Stimulated activated CD8-positive, alpha-beta memory T cell treated with anti-CD3 and anti-CD28 coated beads, Interleukin-12 subunit alpha, Interleukin-12 subunit beta, amount 100 ng/mL, for 4 hours (primary cell): Measurements from ENCODE around the gene ZNF423.

Source experiments
- DNase-seq: peaks from one replicate; pipeline ENCODE4 v3.0.0-alpha.2; 2020; ENCODE audit warnings: low read depth

The ZNF423 gene

DNA sequence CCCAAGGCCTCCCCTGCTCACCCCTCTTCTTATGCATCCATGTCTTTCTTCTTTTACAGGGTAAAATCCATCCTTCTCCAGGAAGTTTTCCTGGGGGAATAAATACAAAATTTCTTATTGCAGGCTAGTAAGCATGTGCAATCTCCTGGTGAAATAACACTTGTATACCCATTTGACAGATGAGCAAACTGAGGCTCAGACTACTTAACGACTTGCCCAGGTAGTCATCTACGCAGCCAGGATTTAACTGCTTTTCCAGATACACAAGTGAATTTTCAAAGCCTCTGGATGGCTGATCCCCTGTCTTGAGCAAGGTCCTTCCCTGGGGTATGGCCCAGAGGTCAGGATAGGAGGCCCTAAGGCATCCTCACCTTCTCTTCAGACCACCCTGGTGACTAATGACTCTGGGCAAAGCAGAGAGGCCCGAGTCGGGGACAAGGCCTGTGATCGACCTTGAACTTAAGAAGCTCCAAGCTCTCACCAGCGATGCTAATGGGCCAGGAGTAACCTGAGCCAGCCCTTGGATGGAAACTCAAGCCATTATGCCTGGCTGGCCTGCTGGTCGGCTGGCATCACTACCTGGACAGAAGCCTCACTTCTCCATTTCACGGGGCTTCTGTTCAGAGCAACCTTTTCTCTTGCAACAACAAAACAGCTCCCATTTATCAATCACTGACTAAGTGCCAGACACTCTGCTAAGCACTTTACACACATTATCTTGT is 33.1 kb downstream of the ZNF423 start:
- DNase-seq = no peak

GRCh38 chr16:49821614-49822282 is 34.2 kb downstream of the ZNF423 start:
- no peak for DNase-seq

- no peak for DNase-seq
Measured at GRCh38 chr16:49821156-49821555, 34.8 kb downstream of the ZNF423 start.

DNA sequence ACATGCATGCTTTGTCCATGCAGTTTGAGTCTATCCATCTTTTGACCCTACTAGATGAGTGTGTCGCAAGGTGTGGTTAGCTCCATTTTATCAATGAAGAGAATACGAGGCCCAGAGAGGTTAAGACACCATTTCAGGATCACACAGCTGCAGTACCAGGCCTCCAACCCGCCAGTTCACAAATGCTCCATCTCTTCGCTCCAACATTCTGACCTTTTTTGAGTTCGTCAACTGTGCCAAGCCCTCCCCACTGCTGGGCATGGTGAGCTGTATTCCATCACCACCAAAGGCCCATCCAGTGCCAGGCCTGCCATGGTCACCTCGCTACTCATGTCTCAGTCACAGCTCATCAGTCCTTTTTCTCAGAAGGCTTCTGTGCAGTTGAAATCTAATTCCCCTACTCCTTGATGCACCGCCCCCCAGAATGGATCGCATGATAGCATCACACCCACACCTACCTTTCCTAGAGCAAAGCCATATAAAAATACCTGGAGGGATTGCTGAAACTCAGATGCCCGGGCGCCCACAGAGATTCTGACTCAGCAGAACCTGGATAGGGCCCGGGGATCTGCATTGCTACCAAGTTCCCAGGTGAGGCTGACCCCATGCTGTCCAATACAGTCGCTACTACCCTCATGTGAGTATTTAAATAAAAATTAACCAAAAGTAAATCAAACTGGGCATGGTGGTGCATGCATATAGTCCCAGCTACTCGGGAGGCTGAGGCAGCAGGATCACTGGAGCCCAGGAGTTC is 38.0 kb downstream of the ZNF423 start:
- DNase-seq = no peak

- no peak for DNase-seq
Measured at GRCh38 chr16:49816875-49817274, 39.0 kb downstream of the ZNF423 start.

- DNase-seq = no peak
Measured at GRCh38 chr16:49811644-49812334, 44.1 kb downstream of the ZNF423 start.

DNA sequence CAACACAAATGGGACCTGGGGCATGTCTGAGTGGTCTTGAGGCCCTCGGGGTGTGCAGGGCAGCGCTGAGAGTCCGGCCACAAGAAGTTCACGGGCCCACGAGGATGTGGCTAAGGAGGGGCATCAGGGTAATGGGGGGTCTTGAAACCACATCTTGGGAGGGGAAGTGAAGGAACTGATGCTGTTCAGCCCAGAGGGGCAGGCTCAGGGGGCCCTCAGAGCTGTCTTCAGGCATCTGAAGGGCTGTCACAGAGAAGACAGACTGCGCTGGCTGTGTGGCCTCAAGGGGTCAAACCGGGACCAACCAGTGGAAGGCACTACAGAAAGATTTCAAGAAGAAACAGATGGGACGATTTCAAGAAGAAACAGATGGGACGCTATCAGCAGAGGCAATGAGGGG is 45.1 kb downstream of the ZNF423 start:
- DNase-seq = no peak

DNA sequence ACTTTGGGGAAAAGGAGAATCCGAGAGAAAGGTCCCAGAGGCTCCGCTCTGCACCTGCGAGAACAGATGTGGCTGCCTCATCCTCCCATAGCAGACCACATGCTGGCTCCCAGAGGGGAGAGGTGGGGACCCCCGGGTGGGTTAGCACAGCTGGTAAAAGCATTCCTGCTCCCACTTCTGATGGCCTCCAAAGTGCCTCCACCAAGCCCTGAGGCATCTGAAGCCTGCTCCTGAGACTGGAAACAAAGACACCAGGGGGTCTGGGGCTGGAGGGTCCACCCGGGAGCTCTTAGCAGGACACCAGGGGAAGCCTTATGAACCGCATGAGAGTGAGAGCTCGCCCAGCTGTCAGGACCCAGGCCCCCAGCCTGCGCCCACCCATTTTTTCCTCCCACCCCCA is 46.4 kb downstream of the ZNF423 start:
- DNase-seq = no peak

GRCh38 chr16:49809062-49809461 is 46.9 kb downstream of the ZNF423 start:
- DNase-seq = no peak

- DNase-seq = no peak
Measured at GRCh38 chr16:49806446-49806845, 49.5 kb downstream of the ZNF423 start.

- DNase-seq = no peak
Measured at GRCh38 chr16:49801290-49801689, 54.6 kb downstream of the ZNF423 start.

GRCh38 chr16:49800876-49801275 is 55.0 kb downstream of the ZNF423 start:
- no peak for DNase-seq

DNA sequence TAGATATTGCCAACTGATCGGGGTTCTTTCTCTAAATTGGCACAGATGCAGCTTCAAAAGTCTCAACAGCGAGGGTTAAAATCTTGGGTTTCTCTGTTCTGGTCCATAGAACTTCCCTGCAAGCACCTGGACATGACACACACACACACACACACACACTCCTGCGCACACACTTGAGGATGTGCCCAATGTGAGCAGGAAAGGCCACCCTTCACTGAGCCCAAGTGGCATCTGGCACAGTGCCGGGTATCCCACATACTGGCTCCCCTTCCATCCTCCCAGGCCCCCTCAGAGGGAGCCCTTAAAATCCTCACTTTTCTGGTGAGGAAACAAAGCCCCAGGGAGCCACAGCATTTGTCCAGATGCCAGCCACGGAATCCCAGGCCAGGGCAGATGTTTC is 55.5 kb downstream of the ZNF423 start:
- DNase-seq = no peak

DNA sequence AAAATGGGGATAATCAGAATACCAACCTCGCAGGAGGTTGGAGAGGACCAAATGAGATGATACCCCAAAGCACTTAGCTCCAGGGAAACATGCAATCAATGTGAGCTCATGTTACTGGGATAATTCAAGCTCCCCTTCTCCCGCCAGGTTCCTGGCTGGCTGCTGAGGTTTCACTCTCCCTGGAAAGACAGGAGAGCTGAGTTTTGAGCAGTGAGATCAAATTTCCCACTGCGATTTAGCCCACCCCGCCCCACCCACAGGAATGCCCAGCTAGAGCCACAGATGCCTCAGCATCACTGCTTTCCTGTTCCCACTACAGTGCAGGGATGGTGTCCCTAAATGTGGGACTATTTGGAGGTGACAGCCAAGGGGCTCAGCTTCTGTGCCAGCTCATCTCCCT is 56.7 kb downstream of the ZNF423 start:
- no peak for DNase-seq

DNA sequence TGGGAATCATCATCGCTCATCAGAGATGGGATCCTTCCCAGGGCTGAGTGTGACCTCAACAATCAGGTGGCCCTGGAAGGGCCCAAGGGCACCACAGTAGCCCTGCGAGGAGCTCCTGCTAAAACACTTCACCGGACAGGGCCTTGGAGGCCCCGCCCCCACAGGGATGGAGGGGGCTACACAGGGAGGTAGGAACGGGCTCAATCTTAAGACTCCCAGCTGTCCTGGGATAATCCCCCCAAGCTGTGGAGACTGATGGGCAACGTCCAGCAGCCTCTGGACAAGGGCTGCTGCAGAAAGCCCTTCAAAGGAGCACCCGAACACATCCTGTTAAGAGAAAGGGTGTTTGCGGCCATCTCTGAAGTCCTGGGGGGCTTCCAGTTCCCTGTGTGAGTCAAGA is 60.4 kb downstream of the ZNF423 start:
- DNase-seq = no peak

- no peak for DNase-seq
Measured at GRCh38 chr16:49793244-49793643, 62.7 kb downstream of the ZNF423 start.

- DNase-seq = no peak
Measured at GRCh38 chr16:49789616-49790015, 66.3 kb downstream of the ZNF423 start.

GRCh38 chr16:49788986-49789385 is 66.9 kb downstream of the ZNF423 start:
- no peak for DNase-seq

GRCh38 chr16:49788572-49788971 is 67.3 kb downstream of the ZNF423 start:
- DNase-seq = no peak

GRCh38 chr16:49786926-49787557 is 68.9 kb downstream of the ZNF423 start:
- no peak for DNase-seq

DNA sequence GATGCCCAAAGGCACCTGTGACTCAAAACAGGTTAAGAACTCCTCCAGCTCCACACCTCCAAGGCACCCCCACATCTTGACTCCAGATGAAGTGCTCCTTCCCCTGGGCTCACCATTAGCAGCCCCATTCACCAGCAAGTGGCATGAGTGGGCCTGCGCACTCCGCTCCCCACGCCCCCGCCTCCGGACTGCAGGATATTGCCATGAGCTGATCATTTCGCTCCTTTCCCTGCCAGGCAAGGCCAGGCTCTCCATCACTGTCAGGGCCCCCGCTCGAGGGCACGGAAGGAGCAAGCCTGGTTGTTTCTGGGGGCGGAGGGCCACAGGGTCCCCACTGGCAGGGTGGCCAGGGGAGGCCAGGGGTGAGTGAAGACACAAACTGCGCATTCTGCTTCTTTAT is 69.9 kb downstream of the ZNF423 start:
- DNase-seq = no peak

- DNase-seq = no peak
Measured at GRCh38 chr16:49782405-49782804, 73.5 kb downstream of the ZNF423 start.
